ENCODE measurements around the gene HIPK2. TPM values are rescaled to one million over a fixed set of nuclear protein-coding genes. Genes with fewer than 3 reads are reported as not detected.

The HIPK2 gene
- polyA plus RNA-seq, 2 of the 4 experiments (the other 2 are of a cell fraction) = 11.3 to 12.1 TPM

- ChIA-PET CTCF (interaction anchor here (1.4 kb wide), 1 partner anchor 19 kb away, joined by 3 read pairs; no protein-coding TSS in a partner anchor), POLR2A (no interaction called here)
- TF ChIP-seq JUN (IDR thresholded peaks at IDR 0.05) (no peak), FOSB (CRISPR knock-in tag; IDR thresholded peaks at IDR 0.05) (no peak), PBX3 (IDR thresholded peaks at IDR 0.05) (no peak), HMGXB4 (CRISPR knock-in tag; IDR thresholded peaks at IDR 0.05; ENCODE audit: borderline replicate concordance) (no peak), ESRRA (IDR thresholded peaks at IDR 0.05; ENCODE audit: borderline replicate concordance, low read length) (no peak), EHF (CRISPR knock-in tag; IDR thresholded peaks at IDR 0.05) (no peak), NPAS2 (CRISPR knock-in tag; IDR thresholded peaks at IDR 0.05; ENCODE audit: borderline replicate concordance) (no peak), ZSCAN20 (CRISPR knock-in tag; IDR thresholded peaks at IDR 0.05) (no peak), ZFP36 (IDR thresholded peaks at IDR 0.05; ENCODE audit: borderline replicate concordance, partially characterized antibody) (no peak), MAFK (IDR thresholded peaks at IDR 0.05; ENCODE audit: partially characterized antibody) (no peak), MYC (IDR thresholded peaks at IDR 0.05; ENCODE audit: borderline replicate concordance, low read length) (no peak)
- Histone ChIP-seq H3K27ac (no peak overlapping the region), H3K4me3 (no peak overlapping the region), H3K4me2 (no peak overlapping the region), H3K4me1 (no peaks in the 10 kb centered on the region), H3K9me3 (peaks cover 8% of the 10 kb centered on the region)
- 87% methylated on average over 3 of the region's 3 CpGs for WGBS (ENCODE audit: missing lambda C conversion rate)
- ATAC-seq (no peak), FAIRE-seq (no peak), DNase-seq (ENCODE audit: low read depth in 1 of 2, low spot score in 1 of 2) (no peak)
These were observed 30.6 kb upstream of the HIPK2 start for GRCh38 chr7:139808427-139808826.

- DNase-seq (ENCODE audit: low read depth in 1 of 2, low spot score in 1 of 2) = no peak
- Histone ChIP-seq H3K9me3 (peaks cover 13% of the 10 kb centered on the region), H3K4me3 (no peak overlapping the region), H3K4me2 (no peak overlapping the region), H3K4me1 (no peaks in the 10 kb centered on the region), H3K27ac (no peak overlapping the region)
- no peak for TF ChIP-seq HOXB13 (CRISPR knock-in tag; IDR thresholded peaks at IDR 0.05; ENCODE audit: low read depth)
- no peak for TF ChIP-seq RFX5 (IDR thresholded peaks at IDR 0.05)
- TF ChIP-seq SREBF2 (IDR thresholded peaks at IDR 0.05) = no peak
- TF ChIP-seq MYC (IDR thresholded peaks at IDR 0.05; ENCODE audit: borderline replicate concordance, low read length) = no peak
- no peak for TF ChIP-seq RAD21 (conservative IDR thresholded peaks at IDR 0.05 in 1 of 2, IDR thresholded peaks at IDR 0.05 in 1 of 2)
- TF ChIP-seq E2F6 (IDR thresholded peaks at IDR 0.05; ENCODE audit: borderline replicate concordance, low read depth) = no peak
- TF ChIP-seq NFE2L2 (conservative IDR thresholded peaks at IDR 0.05; ENCODE audit: low read length) = no peak
- TF ChIP-seq FOXS1 (CRISPR knock-in tag; IDR thresholded peaks at IDR 0.05) = no peak
- no peak for TF ChIP-seq ESRRA (IDR thresholded peaks at IDR 0.05; ENCODE audit: borderline replicate concordance, low read length)
- no peak for TF ChIP-seq HEYL (CRISPR knock-in tag; IDR thresholded peaks at IDR 0.05)
- TF ChIP-seq KDM5A (IDR thresholded peaks at IDR 0.05) = no peak
- ChIA-PET CTCF (interaction anchor here (0.6 kb wide), 1 partner anchor 104 kb away, joined by 4 read pairs; no protein-coding TSS in a partner anchor), POLR2A (no interaction called here)
- no peak for FAIRE-seq
- ATAC-seq = no peak; a peak in 1 of 6 replicates
- WGBS (ENCODE audit: missing lambda C conversion rate) = 68% methylated on average over 3 of the region's 3 CpGs
These were observed 29.2 kb upstream of the HIPK2 start for GRCh38 chr7:139807009-139807408.

- POLR2A ChIA-PET = no interaction called here
- WGBS (ENCODE audit: missing lambda C conversion rate) = 97% methylated on average over 1 of the region's 1 CpG
- H3K4me1 ChIP-seq = no peaks in the 10 kb centered on the region
- H3K9me3 ChIP-seq = peaks cover 13% of the 10 kb centered on the region
- H3K4me2 ChIP-seq = no peak overlapping the region
- DNase-seq (ENCODE audit: low read depth in 1 of 2, low spot score in 1 of 2) (no peak), ATAC-seq (no peak), FAIRE-seq (no peak)
- CTCF ChIA-PET = no interaction called here
- no peak overlapping the region for H3K4me3 ChIP-seq
- no peak overlapping the region for H3K27ac ChIP-seq
- TF ChIP-seq RARB (CRISPR knock-in tag; IDR thresholded peaks at IDR 0.05) (no peak), POLR2AphosphoS2 (conservative IDR thresholded peaks at IDR 0.05; ENCODE audit: low read length) (no peak), MAZ (IDR thresholded peaks at IDR 0.05; ENCODE audit: borderline replicate concordance, low read depth, low read length) (no peak), ZNF302 (CRISPR knock-in tag; IDR thresholded peaks at IDR 0.05) (no peak), SREBF2 (IDR thresholded peaks at IDR 0.05) (no peak), USF2 (IDR thresholded peaks at IDR 0.05) (no peak), MYC (IDR thresholded peaks at IDR 0.05; ENCODE audit: borderline replicate concordance, low read length) (no peak), MAX (IDR thresholded peaks at IDR 0.05) (no peak), REST (IDR thresholded peaks at IDR 0.05) (no peak), HEYL (CRISPR knock-in tag; IDR thresholded peaks at IDR 0.05) (no peak)
These were observed 26.8 kb upstream of the HIPK2 start for GRCh38 chr7:139804571-139804970.

Measured in A549 (cell line).